ENCODE measurements around the gene JCAD.

The JCAD gene

GRCh38 chr10:30070001-30070685, 10.8 kb upstream of the JCAD start:
- no peaks in the 10 kb centered on the region for H3K36me3 ChIP-seq

DNA sequence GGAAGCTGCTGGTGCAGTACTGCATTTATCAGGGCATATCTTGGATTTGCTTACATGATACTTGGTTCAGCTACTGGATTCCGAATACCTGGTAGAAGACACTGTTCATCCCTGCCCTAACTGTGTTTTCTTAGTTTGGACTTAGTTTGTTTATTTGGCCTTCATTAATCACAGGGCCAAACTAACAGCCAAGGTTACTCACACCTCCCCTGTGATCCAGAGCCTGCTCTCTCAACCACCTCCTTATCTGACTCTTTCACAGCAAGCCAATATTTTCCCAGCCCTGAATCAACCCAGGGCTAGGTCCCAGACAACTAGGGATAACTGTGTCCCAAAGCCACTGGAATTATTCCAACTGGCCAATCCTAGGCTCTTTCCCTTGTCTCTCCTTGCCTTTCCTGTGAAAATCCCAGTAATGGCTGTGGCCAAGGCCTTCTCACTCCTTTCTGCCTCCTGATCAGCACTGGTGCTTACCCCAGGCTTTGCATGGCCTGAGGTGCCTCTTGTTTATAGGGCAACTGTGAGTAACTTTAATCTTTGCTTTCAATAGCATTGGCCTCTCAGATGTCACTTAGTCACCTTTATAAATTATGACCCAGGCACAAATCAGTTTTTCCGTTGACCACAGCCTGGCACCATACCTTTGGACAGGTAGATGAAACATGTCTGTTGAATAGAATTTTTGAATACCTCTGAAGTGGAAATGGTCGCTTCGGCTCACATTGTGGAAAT, 9.3 kb upstream of the JCAD start:
- H3K4me3 ChIP-seq (ENCODE audit: low read depth, low read length) = no peak overlapping the region
- no peaks in the 10 kb centered on the region for H3K9me3 ChIP-seq
- no peaks in the 10 kb centered on the region for H3K4me1 ChIP-seq
- no peaks in the 10 kb centered on the region for H3K36me3 ChIP-seq
- no peaks in the 10 kb centered on the region for H3K27me3 ChIP-seq
- TF ChIP-seq, protein P1, sequence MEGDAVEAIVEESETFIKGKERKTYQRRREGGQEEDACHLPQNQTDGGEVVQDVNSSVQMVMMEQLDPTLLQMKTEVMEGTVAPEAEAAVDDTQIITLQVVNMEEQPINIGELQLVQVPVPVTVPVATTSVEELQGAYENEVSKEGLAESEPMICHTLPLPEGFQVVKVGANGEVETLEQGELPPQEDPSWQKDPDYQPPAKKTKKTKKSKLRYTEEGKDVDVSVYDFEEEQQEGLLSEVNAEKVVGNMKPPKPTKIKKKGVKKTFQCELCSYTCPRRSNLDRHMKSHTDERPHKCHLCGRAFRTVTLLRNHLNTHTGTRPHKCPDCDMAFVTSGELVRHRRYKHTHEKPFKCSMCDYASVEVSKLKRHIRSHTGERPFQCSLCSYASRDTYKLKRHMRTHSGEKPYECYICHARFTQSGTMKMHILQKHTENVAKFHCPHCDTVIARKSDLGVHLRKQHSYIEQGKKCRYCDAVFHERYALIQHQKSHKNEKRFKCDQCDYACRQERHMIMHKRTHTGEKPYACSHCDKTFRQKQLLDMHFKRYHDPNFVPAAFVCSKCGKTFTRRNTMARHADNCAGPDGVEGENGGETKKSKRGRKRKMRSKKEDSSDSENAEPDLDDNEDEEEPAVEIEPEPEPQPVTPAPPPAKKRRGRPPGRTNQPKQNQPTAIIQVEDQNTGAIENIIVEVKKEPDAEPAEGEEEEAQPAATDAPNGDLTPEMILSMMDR (IDR thresholded peaks at IDR 0.05; ENCODE audit: low read depth, low read length) = no peak
- DNase-seq = no peak

More at GRCh38 chr10:30070001-30070685, 10.8 kb upstream of the JCAD start:
- H3K4me1 ChIP-seq = no peaks in the 10 kb centered on the region
- H3K9me3 ChIP-seq = no peaks in the 10 kb centered on the region
- DNase-seq = no peak
- H3K27me3 ChIP-seq = no peaks in the 10 kb centered on the region
- TF ChIP-seq, protein P1 (IDR thresholded peaks at IDR 0.05; ENCODE audit: low read depth, low read length) = no peak
- no peak overlapping the region for H3K4me3 ChIP-seq (ENCODE audit: low read depth, low read length)

DNA sequence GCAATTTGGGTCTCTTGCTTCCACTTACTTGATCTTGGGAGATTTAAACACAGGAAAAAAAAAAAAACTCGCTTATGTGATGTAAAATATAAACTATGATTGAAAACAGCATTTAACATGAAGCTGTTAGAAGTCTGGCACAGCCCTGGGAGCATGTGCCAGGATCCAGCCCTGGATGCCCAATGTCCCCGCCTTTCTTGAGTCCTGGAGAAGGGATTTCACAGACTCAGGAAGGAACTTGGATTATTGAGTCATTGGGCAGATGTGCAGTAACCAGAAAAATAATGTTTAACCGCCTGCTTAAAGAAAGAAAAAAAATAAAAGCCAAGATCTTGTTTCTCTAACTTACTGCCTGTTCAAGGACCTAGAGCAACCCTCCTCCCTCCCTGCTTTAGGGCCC, 3.7 kb upstream of the JCAD start:
- DNase-seq = no peak
- H3K4me3 ChIP-seq (ENCODE audit: low read depth, low read length) = no peak overlapping the region
- H3K36me3 ChIP-seq = no peaks in the 10 kb centered on the region
- peaks cover 21% of the 10 kb centered on the region for H3K27me3 ChIP-seq
- H3K4me1 ChIP-seq = no peaks in the 10 kb centered on the region
- TF ChIP-seq, protein P1 (IDR thresholded peaks at IDR 0.05; ENCODE audit: low read depth, low read length) = no peak
- H3K9me3 ChIP-seq = no peaks in the 10 kb centered on the region

- Histone ChIP-seq H3K36me3 (no peaks in the 10 kb centered on the region), H3K4me1 (no peaks in the 10 kb centered on the region), H3K27me3 (peaks cover 21% of the 10 kb centered on the region), H3K9me3 (no peaks in the 10 kb centered on the region), H3K4me3 (ENCODE audit: low read depth, low read length) (no peak overlapping the region)
- no peak for DNase-seq
- TF ChIP-seq, protein P1 (IDR thresholded peaks at IDR 0.05; ENCODE audit: low read depth, low read length) = no peak
These were observed 3.2 kb upstream of the JCAD start for GRCh38 chr10:30062582-30062981.

- H3K4me1 ChIP-seq = no peaks in the 10 kb centered on the region
- H3K9me3 ChIP-seq = no peaks in the 10 kb centered on the region
- TF ChIP-seq, protein P1 (IDR thresholded peaks at IDR 0.05; ENCODE audit: low read depth, low read length) = no peak
These were observed 2.7 kb upstream of the JCAD start for GRCh38 chr10:30062090-30062489.

GRCh38 chr10:30058570-30059132, 735 bp downstream of the JCAD start:
- no peaks in the 10 kb centered on the region for H3K36me3 ChIP-seq
- no peaks in the 10 kb centered on the region for H3K9me3 ChIP-seq
- H3K4me1 ChIP-seq = no peaks in the 10 kb centered on the region
- H3K4me3 ChIP-seq (ENCODE audit: low read depth, low read length) = no peak overlapping the region
- H3K27me3 ChIP-seq = peaks cover 21% of the 10 kb centered on the region
- no peak for DNase-seq
- TF ChIP-seq, protein P1 (IDR thresholded peaks at IDR 0.05; ENCODE audit: low read depth, low read length) = no peak

More at GRCh38 chr10:30062090-30062489, 2.7 kb upstream of the JCAD start:
- peaks cover 21% of the 10 kb centered on the region for H3K27me3 ChIP-seq
- H3K36me3 ChIP-seq = no peaks in the 10 kb centered on the region
- H3K4me3 ChIP-seq (ENCODE audit: low read depth, low read length) = no peak overlapping the region
- no peak for DNase-seq

Data from BE2C (cell line).